Glutamatergic neuron (in vitro differentiated cells): ENCODE data around the gene SLC26A1. TPM values are rescaled to one million over a fixed set of nuclear protein-coding genes. Genes with fewer than 3 reads are reported as not detected.

Experiments used
- DNase-seq: peaks from one replicate; pipeline ENCODE4 v3.0.0; 2022
- H3K27ac Mint-ChIP-seq: one replicate; pipeline ENCODE4 v1.8.0; 2020; ENCODE audit warnings: mild to moderate bottlenecking, mixed read lengths, inconsistent platforms; ENCODE audit not compliant: unreplicated experiment
- H3K27me3 Mint-ChIP-seq: one replicate; pipeline ENCODE4 v1.8.0; 2020; ENCODE audit warnings: mild to moderate bottlenecking, moderate library complexity, mixed read lengths, inconsistent platforms; ENCODE audit not compliant: unreplicated experiment
- H3K36me3 Mint-ChIP-seq: one replicate; pipeline ENCODE4 v1.8.0; 2020; ENCODE audit warnings: mild to moderate bottlenecking, mixed read lengths, inconsistent platforms; ENCODE audit not compliant: unreplicated experiment
- H3K4me1 Mint-ChIP-seq: one replicate; pipeline ENCODE4 v1.8.0; 2020; ENCODE audit warnings: mild to moderate bottlenecking, low read depth, mixed read lengths, inconsistent platforms; ENCODE audit not compliant: unreplicated experiment
- H3K4me3 Mint-ChIP-seq: one replicate; pipeline ENCODE4 v1.8.0; 2020; ENCODE audit warnings: mild to moderate bottlenecking, mixed read lengths, inconsistent platforms; ENCODE audit not compliant: unreplicated experiment
- H3K9me3 Mint-ChIP-seq: one replicate; pipeline ENCODE4 v1.8.0; 2020; ENCODE audit warnings: mild to moderate bottlenecking, moderate library complexity, mixed read lengths, inconsistent platforms; ENCODE audit not compliant: unreplicated experiment
- CTCF ChIP-seq: fragments of 200-600 bp; sonication (generic); IDR thresholded peaks from one replicate; pipeline ENCODE4 v1.5.0; 2021; ENCODE audit not compliant: partially characterized antibody, unreplicated experiment
- total RNA-seq: library from RNA; stranded (reverse); fragmentation: NEBNext Ultra II Directional; extraction: Animal tissue kit (Norgen Biotek cat#: 25700); gene quantifications from one replicate; pipeline ENCODE4 v1.2.1, GENCODE V29; 2021; ENCODE audit not compliant: unreplicated experiment

SLC26A1 gene
- total RNA-seq, 1 donor from 2014 or later, result 0.54 TPM

GRCh38 chr4:1004557-1005485 is 11.6 kb upstream of the SLC26A1 start:
- H3K36me3 Mint-ChIP-seq, result peaks cover 5% of the 10 kb centered on the region
- TF ChIP-seq CTCF, result no peak
- H3K9me3 Mint-ChIP-seq, result peaks cover 8% of the 10 kb centered on the region
- no peak overlapping the region for H3K27ac Mint-ChIP-seq
- H3K4me1 Mint-ChIP-seq, result peaks cover 3% of the 10 kb centered on the region
- H3K4me3 Mint-ChIP-seq, result no peak overlapping the region
- peaks cover 8% of the 10 kb centered on the region for H3K27me3 Mint-ChIP-seq
- no peak for DNase-seq

- Mint-ChIP-seq H3K36me3 (peaks cover 5% of the 10 kb centered on the region), H3K9me3 (peaks cover 11% of the 10 kb centered on the region), H3K4me3 (no peak overlapping the region), H3K27me3 (peaks cover 11% of the 10 kb centered on the region), H3K4me1 (peaks cover 6% of the 10 kb centered on the region), H3K27ac (no peak overlapping the region)
- TF ChIP-seq CTCF, result no peak
- DNase-seq, result no peak
Observed at GRCh38 chr4:1004071-1004418, 10.8 kb upstream of the SLC26A1 start.

GRCh38 chr4:1003271-1004070 is 10.3 kb upstream of the SLC26A1 start:
- no peak overlapping the region for H3K4me3 Mint-ChIP-seq
- peaks cover 5% of the 10 kb centered on the region for H3K36me3 Mint-ChIP-seq
- H3K4me1 Mint-ChIP-seq, result peaks cover 6% of the 10 kb centered on the region
- H3K27ac Mint-ChIP-seq, result no peak overlapping the region
- no peak for DNase-seq
- no peak for TF ChIP-seq CTCF
- H3K9me3 Mint-ChIP-seq, result peaks cover 11% of the 10 kb centered on the region
- H3K27me3 Mint-ChIP-seq, result peaks cover 17% of the 10 kb centered on the region

GRCh38 chr4:1002631-1003251 is 9.5 kb upstream of the SLC26A1 start:
- peaks cover 8% of the 10 kb centered on the region for H3K9me3 Mint-ChIP-seq
- no peak overlapping the region for H3K4me3 Mint-ChIP-seq
- H3K27ac Mint-ChIP-seq, result no peak overlapping the region
- H3K36me3 Mint-ChIP-seq, result no peaks in the 10 kb centered on the region
- DNase-seq, result no peak
- H3K27me3 Mint-ChIP-seq, result peaks cover 15% of the 10 kb centered on the region
- TF ChIP-seq CTCF, result no peak
- peaks cover 3% of the 10 kb centered on the region for H3K4me1 Mint-ChIP-seq
